HG03108 (cell line): ENCODE data around the gene F2RL1.
"Not testable (repeated sequence)": the region's sequence is repeated elsewhere in the genome, so short reads cannot be mapped to it uniquely, and the experiment has no call there.

ENCODE experiments used
- ATAC-seq: cut with Tn5 transposase; IDR thresholded peaks from one replicate; pipeline ENCODE4 v1.9.1; 2021; ENCODE audit warnings: moderate library complexity; ENCODE audit not compliant: unreplicated experiment

The F2RL1 gene

DNA sequence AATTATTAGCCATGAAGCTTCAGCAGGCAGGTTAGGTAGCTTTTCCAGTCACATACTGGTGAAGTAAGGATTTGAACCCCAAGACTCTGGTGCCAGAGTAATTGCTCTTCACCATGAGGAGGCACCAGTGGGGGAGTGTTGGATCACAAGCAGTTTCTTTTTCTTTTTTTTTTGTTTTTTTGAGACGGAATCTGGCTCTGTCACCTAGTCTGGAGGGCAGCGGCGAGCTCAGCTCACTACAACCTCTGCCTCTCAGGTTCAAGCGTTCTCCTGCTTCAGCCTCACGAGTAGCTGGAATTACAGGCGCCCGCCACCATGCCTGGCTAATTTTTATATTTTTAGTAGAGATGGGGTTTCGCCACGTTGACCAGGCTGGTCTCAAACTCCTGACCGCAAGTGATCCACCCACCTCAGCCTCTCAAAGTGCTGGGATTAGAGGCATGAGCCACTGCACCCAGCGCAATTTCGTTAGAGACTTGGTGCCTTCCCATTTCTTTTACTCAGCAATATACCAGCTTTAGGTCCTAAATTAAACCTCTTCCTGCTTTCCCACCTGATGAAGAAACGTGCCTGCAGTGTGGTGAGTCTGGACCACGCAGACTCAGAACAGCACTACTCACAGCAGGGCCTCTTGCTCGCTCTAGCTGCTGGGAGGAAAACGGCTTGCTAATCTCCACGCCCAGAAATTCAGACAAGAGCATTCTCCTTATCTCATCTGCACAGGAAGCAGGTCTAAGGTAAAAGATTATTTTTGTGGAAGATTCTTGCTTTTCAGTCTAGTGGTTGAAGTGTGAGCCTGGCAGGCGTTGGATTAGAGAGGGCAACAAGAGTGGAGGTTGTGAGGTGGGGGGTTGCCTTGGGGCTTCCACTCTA lies 30.8 kb downstream of the F2RL1 start, which contains the start of gene S100Z:
Gene S100Z (plus strand): TSS at position 596 of the 873 bp plus-strand sequence. CDS start 25,346 bp downstream, outside the sequence.
- no peak for ATAC-seq

DNA sequence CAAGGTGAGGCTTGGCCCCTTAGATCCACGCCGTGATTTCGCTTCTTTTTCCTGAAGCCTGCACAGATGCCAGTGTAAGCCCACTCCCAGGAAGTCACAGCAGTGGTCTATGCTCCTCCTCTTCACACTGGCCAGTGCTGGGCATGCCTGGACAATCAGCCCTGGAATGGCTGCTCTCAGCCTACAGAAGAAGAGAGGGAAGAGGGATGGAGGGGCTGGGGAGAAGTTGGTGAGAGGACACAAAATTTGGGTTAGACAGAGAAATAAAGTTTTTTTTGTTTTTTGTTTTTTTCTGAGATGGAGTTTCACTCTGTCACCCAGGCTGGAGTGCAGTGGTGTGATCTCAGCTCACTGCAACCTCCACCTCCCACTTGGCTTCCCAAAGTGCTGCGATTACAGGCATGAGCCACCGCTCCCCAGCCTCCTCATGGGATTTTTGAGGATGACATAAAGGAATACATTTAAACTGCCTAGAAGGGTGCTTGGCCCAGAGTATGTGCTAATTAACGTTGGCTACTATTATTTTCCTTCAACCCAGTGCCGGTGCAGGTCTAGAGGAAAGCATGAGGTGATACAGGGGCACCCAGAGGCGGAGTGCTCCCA lies 31.8 kb downstream of the F2RL1 start:
- no peak for ATAC-seq

DNA sequence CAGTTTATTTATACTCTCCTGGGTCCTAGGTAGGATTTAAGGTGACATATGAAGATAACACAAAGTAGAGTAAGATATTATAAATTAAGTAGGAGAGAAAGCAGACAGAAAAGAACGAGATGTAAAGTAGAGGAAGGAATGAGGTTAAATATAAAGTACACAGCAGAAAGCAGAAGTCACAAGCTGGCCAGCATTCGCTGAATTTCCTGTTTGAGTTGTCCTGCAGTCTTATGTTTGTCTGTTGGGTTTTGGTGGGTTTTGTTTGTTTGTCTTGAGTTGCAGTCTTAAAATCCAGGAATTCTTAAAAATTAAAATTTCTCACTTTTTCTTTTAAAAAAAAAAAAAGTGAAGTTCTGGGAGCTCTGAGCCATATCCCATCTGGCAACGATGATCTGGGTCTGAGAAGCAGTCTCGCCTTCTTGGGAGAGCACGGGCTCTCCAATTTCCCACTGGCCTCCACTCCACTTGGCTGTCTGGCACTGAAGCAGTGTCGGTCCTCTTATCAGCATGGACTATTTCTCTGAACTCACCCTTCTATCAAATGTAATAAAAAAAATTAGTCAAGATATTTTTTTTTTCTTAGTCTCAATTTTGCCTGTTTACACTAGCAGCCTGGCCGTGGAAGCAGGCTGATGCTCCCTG lies 33.0 kb downstream of the F2RL1 start:
- no peak for ATAC-seq

DNA sequence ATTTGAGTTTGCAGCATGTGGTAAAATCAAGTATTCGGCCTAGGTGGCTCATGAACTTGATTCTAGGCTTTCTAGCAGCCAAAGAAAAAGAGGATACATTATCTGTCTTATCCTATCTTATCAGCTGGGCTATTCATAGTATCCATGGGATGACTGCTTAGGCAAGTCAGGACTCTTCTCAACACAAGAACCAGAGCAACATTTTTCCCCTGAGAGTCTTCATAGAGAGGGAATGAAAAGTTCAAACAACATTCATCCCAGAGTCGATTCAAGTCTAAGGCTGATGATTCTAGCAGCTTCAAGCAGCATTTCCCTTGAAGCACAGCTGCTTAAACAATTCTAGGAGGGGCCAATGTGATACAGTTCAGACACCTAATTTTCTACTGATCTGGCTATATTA lies 33.9 kb downstream of the F2RL1 start:
- ATAC-seq, result no peak

DNA sequence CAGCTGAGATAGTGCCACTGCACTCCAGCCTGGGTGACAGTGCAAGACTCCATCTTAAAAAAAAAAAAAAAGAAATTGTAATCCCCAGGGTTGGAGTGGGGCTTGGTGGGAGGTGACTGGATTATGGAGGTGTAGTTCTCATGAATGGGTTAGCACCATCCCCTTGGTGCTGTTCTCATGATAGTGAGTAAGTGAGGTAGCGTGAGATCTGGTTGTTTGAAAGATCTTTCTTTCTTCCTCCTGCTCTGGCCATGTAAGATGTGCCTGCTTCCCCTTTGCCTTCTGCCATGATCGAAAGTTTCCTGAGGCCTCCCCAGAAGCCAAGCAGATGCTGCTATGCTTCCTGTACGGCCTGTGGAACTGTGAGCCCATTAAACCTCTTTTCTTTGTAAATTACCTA lies 34.9 kb downstream of the F2RL1 start:
- not testable (repeated sequence) for ATAC-seq

DNA sequence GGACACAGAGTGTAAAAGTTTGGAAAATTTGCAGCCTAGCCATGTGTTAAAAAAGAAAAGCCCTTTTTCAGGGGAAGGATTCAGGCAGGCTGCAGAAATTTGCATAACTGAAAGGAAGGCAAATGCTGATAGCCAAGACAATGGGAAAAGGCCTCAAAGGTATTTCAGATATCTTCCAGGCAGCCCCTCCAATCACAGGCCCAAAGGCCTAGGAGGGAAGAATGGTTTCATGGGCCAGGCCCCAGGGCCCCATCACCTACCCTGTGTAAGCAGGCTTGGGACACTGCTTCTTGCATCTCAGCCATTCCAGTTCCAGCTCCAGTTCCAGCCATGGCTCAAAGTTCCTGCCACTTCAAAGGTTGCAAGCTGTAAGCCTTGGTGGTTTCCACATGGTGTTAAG lies 35.8 kb downstream of the F2RL1 start:
- no peak for ATAC-seq

DNA sequence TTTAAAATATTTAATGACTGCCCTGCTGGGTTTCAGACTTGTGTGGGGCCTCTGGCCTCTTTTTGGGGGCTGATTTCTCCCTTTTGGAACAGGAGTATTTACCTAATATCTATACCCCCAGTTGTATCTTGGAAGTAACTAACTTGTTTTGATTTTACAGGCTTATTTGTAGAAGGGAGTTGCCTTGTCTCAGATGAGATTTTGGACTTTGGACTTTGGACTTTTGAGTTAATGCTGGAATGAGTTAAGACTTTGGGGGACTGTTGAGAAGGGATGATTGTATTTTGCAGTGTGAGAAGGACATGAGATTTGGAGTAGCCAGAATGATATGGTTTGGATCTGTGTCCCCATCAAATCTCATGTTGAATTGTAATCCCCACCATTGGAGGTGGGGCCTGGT lies 36.7 kb downstream of the F2RL1 start:
- not testable (repeated sequence) for ATAC-seq

DNA sequence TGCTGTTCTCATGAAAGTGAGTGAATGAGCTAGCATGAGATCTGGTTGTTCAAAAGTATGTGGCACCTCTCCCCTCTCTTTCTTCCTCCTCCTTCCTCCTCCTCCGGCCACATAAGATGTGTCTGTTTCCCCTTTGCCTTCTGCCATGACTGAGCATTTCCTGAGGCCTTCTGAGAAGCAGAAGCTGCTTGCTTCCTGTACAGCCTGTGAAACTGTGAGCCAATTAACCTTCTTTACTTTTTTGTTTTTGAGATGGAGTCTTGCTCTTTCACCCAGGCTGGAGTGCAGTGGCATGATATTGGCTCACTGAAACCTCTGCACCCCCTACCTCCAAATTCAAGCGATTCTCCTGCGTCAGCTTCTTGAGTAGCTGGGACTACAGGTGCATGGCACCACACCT lies 37.1 kb downstream of the F2RL1 start:
- ATAC-seq, result no peak

DNA sequence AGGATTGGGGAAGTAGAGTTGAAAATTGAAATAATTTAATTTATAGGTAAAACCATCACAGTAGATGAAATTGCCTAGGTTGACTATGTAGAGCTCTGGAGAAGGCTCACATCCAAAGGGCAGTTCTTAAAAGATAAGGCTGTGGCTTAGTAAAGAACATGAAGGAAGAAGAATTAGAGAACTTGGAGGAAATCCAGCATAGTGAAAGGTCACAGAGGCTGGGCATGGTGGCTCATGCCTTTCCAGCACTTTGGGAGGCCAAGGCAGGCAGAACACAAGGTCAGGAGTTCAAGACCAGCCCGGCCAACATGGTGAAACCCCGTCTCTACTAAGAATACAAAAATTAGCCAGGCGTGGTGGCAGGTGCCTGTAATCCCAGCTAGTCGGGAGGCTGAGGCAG lies 38.0 kb downstream of the F2RL1 start:
- not testable (repeated sequence) for ATAC-seq

DNA sequence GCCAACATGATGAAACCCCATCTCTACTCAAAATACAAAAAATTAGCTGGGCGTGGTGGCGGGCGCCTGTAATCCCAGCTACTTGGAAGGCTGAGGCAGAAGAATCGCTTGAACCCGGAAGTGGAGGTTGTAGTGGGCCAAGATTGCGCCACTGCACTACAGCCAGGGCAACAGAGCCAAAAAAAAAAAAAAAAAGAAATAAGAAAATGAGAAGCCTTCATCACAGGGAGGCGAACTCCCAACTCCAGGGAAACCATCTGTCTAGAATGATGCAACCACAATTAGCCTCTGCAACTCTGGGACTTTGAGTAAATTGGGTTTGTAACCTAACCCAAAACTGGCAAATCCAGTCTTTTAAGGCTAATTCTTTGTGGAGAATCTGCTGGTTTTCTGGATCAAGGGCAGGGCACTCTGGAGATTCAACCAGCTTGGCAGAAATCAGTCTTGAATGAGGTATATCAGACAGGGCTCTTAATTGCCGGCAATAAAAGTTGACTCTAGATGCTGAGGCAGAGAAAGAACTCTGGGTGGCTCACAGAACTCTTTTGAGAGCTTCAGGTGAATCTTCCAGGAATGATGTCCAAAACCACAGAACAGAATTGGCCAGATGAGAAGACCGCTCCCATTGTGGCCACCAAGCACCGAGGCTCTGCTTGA lies 40.9 kb downstream of the F2RL1 start:
- ATAC-seq, result no peak

DNA sequence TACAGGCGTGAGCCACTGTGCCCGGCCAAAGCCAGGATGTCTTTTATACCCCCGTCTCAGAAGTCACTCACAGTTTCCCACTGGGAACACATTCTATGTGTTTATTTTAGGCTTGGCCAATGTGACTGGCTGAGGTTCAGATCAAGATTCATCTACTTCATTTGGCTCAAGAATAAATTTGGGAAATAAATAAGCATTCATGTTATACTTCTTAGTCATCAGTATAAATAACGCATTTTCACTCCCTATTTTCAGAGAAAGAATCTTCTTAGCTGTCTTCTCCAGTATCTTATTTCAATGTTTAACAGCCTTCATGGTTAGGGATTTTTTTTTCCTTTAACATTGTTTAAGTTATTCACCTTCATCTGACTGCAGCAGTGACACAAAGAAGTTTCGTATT lies 42.8 kb downstream of the F2RL1 start:
- no peak for ATAC-seq

DNA sequence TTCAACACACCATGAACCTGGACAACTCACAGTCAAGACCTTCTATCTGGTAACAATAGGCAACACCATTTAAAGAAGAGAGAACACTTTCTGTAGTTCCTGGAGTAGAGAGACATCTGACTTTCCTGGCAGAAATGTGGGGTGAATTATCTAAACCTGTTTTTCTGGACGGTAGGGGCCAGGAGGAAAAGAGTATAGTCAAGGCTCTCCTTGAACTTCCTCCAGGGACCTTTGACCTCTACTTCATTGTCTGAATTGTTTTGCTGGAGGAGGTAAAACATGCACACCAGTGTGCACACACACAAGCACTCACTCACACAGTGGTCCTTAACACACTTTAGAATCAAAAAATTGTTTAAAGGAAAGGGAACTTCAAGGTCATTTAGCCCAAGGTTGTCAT lies 44.2 kb downstream of the F2RL1 start:
- ATAC-seq, result no peak

DNA sequence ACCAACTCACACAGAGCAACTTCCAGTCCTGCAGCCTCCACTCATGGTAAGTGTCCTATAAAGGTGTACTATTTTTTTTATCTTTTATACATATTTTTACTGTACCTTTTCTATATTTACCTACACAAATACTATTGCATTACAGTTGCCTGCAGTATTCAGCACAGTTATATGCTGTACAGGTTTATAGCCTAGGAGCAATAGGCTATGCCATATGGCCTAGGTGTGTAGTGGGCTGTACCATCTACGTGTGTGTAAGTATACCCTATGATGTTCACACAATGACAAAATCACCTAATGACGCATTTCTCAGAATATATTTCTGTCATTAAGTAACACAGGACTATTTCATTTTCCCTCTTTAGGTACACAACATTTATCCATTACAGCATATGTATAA lies 47.7 kb downstream of the F2RL1 start:
- no peak for ATAC-seq

DNA sequence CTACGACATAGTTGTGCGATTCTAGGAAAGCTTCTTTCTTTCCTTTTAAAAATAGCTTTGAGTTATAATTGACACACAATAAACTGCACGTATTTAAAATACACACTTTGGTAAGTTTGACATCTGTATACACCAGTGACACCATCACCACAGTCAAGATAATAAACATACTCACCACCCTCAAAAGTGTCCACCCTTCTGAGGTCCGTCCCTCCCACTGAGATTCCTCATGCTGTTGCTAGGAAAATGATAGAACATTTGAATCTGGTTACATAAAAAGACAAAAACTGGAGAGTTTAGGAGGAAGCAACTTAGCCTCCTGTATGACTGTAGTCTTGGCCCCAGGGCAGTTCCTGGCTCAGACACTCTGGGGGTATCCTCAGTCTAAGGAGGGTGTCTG lies 48.2 kb downstream of the F2RL1 start:
- ATAC-seq, result no peak

DNA sequence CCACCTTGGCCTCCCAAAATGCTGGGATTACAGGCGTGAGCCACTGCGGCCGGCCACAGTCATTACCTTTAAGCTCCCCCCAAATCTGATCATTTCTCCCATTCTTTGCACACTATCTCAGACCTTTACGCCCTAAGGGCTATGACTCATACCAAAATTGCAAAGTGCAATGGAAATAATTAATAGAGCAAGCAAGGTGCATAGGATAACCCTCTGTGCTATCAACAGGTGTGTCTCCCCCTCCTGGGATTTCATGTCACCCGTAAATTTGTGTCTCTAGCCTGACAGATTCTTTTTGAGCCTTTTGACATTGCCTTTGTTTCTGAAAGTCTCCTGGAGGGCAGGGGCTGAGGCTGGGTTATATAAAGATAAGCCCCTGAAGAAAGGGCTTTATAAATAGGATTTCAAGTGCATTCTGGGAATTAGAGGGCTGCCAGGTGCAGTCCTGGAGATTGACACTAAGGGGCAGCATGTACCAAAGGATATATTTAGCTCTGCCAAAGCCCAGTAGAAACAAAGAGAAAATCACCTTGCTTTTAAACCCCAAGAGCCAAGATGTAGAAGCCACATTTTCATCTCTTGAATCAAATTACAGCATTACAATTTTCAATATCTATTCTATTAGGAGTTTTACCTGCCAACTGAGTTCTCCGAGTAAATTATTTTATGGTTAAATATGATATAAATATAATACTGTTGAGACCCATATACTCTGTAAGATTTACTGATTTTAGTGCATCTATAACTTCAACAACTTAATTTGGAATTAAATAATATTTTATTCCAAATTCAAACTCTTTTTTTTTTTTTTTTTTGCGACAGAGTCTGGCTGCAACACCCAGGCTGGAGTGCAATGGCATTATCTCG lies 49.2 kb downstream of the F2RL1 start:
- ATAC-seq, result no peak

DNA sequence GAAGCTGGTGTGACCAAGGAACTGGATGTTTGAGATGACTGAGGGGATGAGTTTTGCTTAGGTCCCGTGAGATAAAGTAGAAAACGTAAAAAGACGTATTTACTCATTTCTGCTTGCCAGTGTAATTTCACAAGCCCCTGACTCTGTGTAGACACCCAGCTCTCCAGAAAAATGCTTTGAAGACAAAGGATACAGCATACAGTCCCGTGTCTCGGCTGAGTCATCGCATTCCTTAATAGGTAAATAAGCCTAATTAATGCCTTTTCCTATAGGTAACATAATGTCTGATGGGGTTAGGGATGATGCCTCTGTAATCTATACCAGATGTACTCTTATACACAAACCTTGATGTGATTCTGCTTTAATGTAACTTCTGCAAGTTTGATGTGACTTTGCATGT lies 51.2 kb downstream of the F2RL1 start:
- ATAC-seq, result no peak

DNA sequence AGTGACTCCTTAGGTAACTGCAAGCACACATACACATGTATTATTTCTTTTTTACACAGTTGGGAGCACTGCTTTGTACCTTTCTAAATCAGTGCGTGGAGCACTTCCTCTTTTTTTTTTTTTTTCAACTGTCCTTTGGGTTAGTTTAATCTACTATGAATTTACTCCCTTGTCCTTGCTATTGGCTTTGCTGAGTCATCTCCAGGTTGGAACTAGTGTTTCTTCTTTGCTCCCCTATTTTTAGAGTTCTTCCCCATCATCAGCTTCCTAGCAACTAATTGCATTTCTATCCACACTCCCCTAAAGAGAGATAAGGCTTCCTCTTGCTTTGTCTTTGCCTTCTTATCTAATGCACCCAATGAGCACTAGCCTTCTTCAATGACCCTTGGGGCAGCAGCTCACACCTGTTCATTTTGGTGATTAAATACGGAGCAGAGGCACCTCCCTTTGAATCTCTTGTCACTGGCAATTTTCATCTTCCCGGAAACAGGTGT lies 55.3 kb downstream of the F2RL1 start:
- ATAC-seq, result no peak
